CD4-positive, alpha-beta T cell (primary cell): Measurements from ENCODE around the gene CASKIN2. TPM values are rescaled to one million over a fixed set of nuclear protein-coding genes. Genes with fewer than 3 reads are reported as not detected.
"Not testable (repeated sequence)": the region's sequence is repeated elsewhere in the genome, so short reads cannot be mapped to it uniquely, and the experiment has no call there.

Experiments used
- ATAC-seq: fragments of 200-7000 bp; cut with Tn5 transposase; one replicate; pipeline ENCODE4 v1.10.0; 2022; ENCODE audit warnings: mild to moderate bottlenecking; ENCODE audit not compliant: poor library complexity
- CTCF ChIA-PET: fragments of 350-600 bp; sonication (Branson Sonifier 250); formaldehyde crosslinking; loops from one replicate; lab custom pipeline; 2021; ENCODE audit warnings: antibody characterized with exemption, inconsistent platforms; lab: Charles Lee
- POLR2A ChIA-PET: fragments of 350-600 bp; sonication (Branson Sonifier 250); formaldehyde crosslinking; loops from one replicate; lab custom pipeline; 2021; ENCODE audit warnings: antibody characterized with exemption, inconsistent platforms; lab: Charles Lee
- DNase-seq, 14 experiments: peaks; one replicate each; pipeline ENCODE4 v3.0.0-alpha.2; 2013 to 2020; ENCODE audit warnings: mixed read lengths in 2 of 14
- H3K27ac ChIP-seq, 2 donors: one replicate each; pipeline versions ENCODE4 v1.5.1 to v1.7.0; 2013; ENCODE audit warnings: low read length in 2 of 2, low read depth in 1 of 2, mild to moderate bottlenecking in 1 of 2
- H3K27me3 ChIP-seq, 2 experiments: 1 replicate in 1 of 2; 2 replicates in 1 of 2; pipeline versions ENCODE4 v1.6.1 to v1.7.0; 2013; ENCODE audit warnings: low read length in 2 of 2, control low read depth in 1 of 2, mild to moderate bottlenecking in 1 of 2, moderate library complexity in 1 of 2; ENCODE audit not compliant: insufficient read depth in 2 of 2, control insufficient read depth in 1 of 2
- H3K36me3 ChIP-seq: one replicate; pipeline ENCODE4 v1.6.1; 2013; ENCODE audit warnings: low read length, control low read depth; ENCODE audit not compliant: insufficient read depth
- H3K4me1 ChIP-seq: one replicate; pipeline ENCODE4 v1.6.1; 2013; ENCODE audit warnings: low read length, control low read depth; ENCODE audit not compliant: insufficient read depth
- H3K4me3 ChIP-seq: one replicate; pipeline ENCODE4 v1.5.1; 2013; ENCODE audit warnings: mild to moderate bottlenecking, low read length, moderate library complexity
- H3K9me3 ChIP-seq, 2 experiments: 1 replicate in 1 of 2; 2 replicates in 1 of 2; pipeline versions ENCODE4 v1.6.1 to v1.7.0; 2013; ENCODE audit warnings: low read length in 2 of 2, mild to moderate bottlenecking in 2 of 2, control low read depth in 1 of 2, moderate library complexity in 1 of 2; ENCODE audit not compliant: control insufficient read depth in 1 of 2, insufficient read depth in 1 of 2
- H3K27ac Mint-ChIP-seq: one replicate; pipeline ENCODE4 v1.8.0; 2020; ENCODE audit warnings: mixed read lengths
- H3K27me3 Mint-ChIP-seq: one replicate; pipeline ENCODE4 v1.8.0; 2021; ENCODE audit warnings: mixed read lengths
- H3K36me3 Mint-ChIP-seq: one replicate; pipeline ENCODE4 v1.8.0; 2021; ENCODE audit warnings: low read depth, mixed read lengths
- H3K4me1 Mint-ChIP-seq: one replicate; pipeline ENCODE4 v1.8.0; 2021; ENCODE audit warnings: low read depth, mixed read lengths
- H3K4me3 Mint-ChIP-seq: one replicate; pipeline ENCODE4 v1.8.0; 2020; ENCODE audit warnings: mild to moderate bottlenecking, mixed read lengths
- H3K9me3 Mint-ChIP-seq: one replicate; pipeline ENCODE4 v1.8.0; 2020; ENCODE audit warnings: mixed read lengths
- intact Hi-C, 2 experiments: fragments of 100-400 bp; cut with DNase I in 1 of 2; cut with micrococcal nuclease in 1 of 2; formaldehyde crosslinking; loops; one replicate each; pipeline versions ENCODE4 v1.15.1 to v1.9.0; 2023 to 2025; cut with DNase I, micrococcal nuclease
- total RNA-seq, 174 experiments: library from RNA in 2 of 174; stranded (reverse) in 2 of 174; gene quantifications; one replicate each; pipeline ENCODE4 v1.2.3 and lab custom pipeline; 2021 to 2026
- TF ChIP-seq, protein P1 (sequence below): fragments of 200-600 bp; IDR thresholded peaks from one replicate; pipeline ENCODE4 v1.8.0; 2022; ENCODE audit warnings: antibody characterized with exemption, mild to moderate bottlenecking

The CASKIN2 gene
- total RNA-seq, 2 experiments from 2014 or later, result 0.17 to 0.25 TPM

DNA sequence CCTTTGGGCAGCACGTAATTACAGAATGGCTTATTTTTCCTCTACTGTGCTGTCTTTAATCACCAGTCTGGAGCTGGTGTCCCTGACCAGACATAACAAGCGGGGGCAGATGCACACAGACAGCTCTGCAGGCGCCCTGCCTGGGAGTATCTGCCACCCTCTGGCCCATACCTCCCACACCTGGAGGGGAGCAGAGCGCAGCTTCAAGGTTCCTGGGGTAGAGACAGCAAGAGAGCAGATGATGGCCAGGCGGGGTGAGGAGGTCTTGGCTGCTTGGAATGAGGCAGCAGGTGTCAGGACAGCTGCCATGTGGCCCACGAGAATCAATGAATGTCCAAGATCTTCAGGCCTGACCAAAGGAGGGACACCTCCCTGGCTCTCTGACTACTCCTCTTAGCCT lies 35.1 kb downstream of the CASKIN2 start:
- Mint-ChIP-seq H3K9me3 (no peaks in the 10 kb centered on the region), H3K27ac (no peak overlapping the region), H3K36me3 (peaks cover 30% of the 10 kb centered on the region), H3K27me3 (no peaks in the 10 kb centered on the region), H3K4me3 (no peak overlapping the region), H3K4me1 (peaks cover 5% of the 10 kb centered on the region)
- Histone ChIP-seq H3K36me3 (peaks cover 16% of the 10 kb centered on the region), H3K4me1 (no peaks in the 10 kb centered on the region), H3K4me3 (no peak overlapping the region), H3K9me3 (no peaks in the 10 kb centered on the region), H3K27ac (no peak overlapping the region), H3K27me3 (no peaks in the 10 kb centered on the region)
- ATAC-seq, result no peak
- TF ChIP-seq, protein P1, sequence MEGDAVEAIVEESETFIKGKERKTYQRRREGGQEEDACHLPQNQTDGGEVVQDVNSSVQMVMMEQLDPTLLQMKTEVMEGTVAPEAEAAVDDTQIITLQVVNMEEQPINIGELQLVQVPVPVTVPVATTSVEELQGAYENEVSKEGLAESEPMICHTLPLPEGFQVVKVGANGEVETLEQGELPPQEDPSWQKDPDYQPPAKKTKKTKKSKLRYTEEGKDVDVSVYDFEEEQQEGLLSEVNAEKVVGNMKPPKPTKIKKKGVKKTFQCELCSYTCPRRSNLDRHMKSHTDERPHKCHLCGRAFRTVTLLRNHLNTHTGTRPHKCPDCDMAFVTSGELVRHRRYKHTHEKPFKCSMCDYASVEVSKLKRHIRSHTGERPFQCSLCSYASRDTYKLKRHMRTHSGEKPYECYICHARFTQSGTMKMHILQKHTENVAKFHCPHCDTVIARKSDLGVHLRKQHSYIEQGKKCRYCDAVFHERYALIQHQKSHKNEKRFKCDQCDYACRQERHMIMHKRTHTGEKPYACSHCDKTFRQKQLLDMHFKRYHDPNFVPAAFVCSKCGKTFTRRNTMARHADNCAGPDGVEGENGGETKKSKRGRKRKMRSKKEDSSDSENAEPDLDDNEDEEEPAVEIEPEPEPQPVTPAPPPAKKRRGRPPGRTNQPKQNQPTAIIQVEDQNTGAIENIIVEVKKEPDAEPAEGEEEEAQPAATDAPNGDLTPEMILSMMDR, result no peak
- ChIA-PET CTCF (no interaction called here), POLR2A (no interaction called here)
- DNase-seq, result no peak
- intact Hi-C loops, result loop anchor here in 1 of 2 experiments (5.0 kb wide), 1 partner anchor 38 kb away; no protein-coding TSS in a partner anchor

DNA sequence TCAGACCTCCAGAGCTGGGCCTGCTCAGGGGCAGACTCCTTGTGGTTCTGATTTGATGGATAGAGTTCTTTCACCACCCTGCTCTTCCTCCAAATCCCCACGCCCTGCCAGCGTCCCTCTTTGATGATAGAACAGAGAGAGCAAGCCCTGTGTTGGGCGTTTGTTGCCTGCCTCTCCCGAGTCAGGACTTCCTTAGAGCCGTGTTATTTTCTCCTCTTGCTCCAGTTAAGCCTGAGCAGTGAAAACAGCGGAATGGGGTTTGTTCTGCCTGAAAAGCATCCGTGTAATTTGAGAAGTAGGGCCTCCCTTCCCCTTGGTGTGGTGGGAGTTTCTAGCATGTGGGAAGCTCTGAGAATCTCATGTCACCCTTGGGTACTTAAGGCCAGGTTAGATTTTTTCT lies 36.8 kb downstream of the CASKIN2 start:
- intact Hi-C loops, result no loop called here
- H3K4me3 ChIP-seq, result no peak overlapping the region
- TF ChIP-seq, protein P1, result no peak
- Mint-ChIP-seq H3K36me3 (peaks cover 30% of the 10 kb centered on the region), H3K9me3 (no peaks in the 10 kb centered on the region), H3K27ac (no peak overlapping the region), H3K4me1 (no peaks in the 10 kb centered on the region), H3K4me3 (no peak overlapping the region), H3K27me3 (no peaks in the 10 kb centered on the region)
- no peak overlapping the region for H3K27ac ChIP-seq
- ChIA-PET POLR2A (no interaction called here), CTCF (no interaction called here)
- no peaks in the 10 kb centered on the region for H3K4me1 ChIP-seq
- H3K27me3 ChIP-seq, result no peaks in the 10 kb centered on the region
- DNase-seq, result no peak
- no peaks in the 10 kb centered on the region for H3K9me3 ChIP-seq
- peaks cover 19% of the 10 kb centered on the region for H3K36me3 ChIP-seq
- ATAC-seq, result no peak

DNA sequence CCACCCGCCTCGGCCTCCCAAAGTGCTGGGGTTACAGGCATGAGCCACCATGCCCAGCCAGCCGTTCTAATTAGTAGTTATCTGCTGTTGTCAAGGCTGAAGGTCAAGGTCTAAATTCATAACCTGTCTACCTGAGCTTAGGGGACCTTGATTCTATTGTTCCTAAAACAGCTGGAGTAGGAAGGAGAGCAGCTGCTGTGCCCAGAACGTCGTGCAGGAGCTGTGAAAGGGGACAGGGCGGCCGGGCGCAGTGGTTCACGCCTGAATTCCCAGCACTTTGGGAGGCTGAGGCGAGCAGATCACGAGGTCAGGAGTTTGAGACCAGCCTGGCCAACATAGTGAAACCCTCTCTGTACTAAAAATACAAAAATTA lies 37.9 kb downstream of the CASKIN2 start:
- H3K27ac Mint-ChIP-seq, H3K4me3 Mint-ChIP-seq, H3K27ac ChIP-seq, H3K4me1 Mint-ChIP-seq, intact Hi-C loops, H3K9me3 Mint-ChIP-seq, H3K27me3 Mint-ChIP-seq, H3K4me3 ChIP-seq, CTCF ChIA-PET, H3K27me3 ChIP-seq, ATAC-seq, DNase-seq, H3K4me1 ChIP-seq, H3K9me3 ChIP-seq: not testable (repeated sequence)
- peaks cover 30% of the 10 kb centered on the region for H3K36me3 ChIP-seq
- POLR2A ChIA-PET, result interaction anchor here (0.5 kb wide), 1 partner anchor 42 kb away, joined by 3 read pairs; no protein-coding TSS in a partner anchor
- peaks cover 37% of the 10 kb centered on the region for H3K36me3 Mint-ChIP-seq
